NCI-H1048 (cell line): ENCODE data around the gene MMP1.
"Not testable (repeated sequence)": the region's sequence is repeated elsewhere in the genome, so short reads cannot be mapped to it uniquely, and the experiment has no call there.

Experiments used
- DNase-seq: peaks from one replicate; lab custom pipeline; 2025; lab: John Stamatoyannopoulos, UW

MMP1 gene

DNA sequence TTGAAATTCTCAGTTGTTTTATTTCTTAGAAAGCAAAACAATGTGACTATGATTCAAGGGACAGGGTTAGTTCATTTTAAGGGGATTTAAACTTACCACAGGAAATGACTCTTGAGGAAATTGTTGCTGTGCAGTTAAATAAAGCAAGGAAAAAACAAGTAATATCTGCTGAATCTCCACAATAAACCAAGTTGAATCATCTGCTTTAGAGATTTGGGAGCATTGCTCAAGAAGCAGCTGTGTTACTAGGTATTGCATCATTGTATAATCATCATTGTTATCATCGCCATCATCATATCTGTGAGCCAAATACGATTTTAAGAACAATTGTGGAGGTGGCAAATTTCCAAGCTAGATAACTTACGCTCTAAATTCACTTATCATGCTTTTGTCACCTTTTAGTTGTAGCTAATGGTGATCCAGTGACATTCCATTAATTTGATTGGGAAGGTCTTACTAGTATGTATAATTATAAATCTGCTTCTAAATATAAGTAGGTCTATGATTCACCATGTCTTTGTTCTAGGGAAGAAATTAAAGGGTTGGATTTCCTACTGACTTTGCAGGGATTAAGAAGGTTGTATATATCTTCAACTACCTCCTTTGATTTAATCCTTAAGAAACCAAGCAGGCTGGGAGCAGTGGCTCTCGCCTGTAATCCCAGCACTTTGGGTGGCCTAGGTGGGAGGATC lies 37.5 kb downstream of the MMP1 start:
- no peak for DNase-seq

DNA sequence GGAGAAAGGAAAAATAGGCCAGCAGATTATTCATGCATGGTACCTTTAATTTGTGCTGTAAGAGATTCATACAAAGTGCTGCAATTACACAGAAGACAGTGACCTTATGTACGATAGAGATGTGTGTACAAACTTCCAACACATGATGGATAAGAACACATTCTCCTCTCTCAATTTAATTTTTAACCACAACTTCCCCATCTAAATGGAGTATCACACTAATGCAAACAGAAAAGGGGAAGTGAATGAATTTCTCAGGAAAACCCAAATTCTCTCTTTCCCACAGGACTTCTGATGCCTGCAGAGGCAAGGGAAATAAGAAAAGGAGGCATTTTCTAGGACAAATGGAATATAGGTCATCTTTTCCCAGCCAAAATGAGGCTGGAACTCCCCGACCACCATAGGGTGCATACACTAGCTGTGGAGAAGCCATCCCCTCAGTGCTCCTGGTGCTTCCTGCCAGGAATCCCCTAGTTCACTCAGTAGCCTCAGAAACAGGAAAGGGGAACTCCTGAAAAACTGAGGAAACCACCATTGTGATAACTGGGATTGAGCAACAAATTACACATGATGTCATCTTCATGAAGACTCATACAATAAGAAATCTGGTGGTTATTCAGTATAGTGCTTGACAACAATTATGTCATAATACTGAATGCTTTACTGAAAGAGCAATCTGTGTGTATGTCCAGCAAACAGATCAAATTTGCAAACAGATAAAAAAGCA lies 40.0 kb downstream of the MMP1 start:
- no peak for DNase-seq

DNA sequence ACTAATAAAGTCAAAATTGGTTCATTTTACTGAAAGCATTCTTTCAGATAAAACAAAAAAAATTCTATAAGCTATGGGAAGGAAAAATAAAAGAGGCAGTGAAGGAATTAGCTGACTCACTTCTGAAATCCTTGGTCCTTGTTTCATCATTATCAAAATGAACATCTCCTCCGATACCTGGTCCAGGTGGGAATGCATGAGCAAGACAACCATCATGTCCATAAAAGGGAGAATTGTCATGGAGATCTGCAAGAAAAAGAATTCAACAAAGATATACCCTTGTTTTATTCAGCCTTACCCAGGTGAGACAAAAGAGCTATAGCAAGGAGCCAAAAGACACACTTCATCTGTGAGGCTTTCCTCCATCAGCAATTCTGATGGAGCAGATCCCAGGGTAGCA lies 44.7 kb downstream of the MMP1 start:
- no peak for DNase-seq

DNA sequence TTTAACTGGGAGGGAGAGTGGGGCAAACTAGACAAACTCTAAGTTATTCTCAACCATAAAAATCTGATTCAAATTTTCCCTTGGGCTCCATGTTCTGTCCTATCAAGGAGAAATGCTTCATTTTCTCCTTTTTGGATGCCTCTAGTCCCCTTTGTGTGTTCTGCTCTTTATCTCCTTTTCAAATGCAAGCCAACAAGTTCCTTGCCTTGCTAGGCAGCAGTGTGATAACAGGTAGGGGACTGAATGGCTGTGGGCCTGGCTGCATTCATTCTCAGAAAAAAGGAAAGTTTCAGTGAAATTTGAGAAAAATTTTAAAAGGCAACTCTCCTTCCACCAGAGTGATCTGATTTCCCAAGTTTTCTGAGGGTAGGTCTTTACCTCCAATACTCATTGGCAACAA lies 46.3 kb downstream of the MMP1 start:
- DNase-seq, result no peak

DNA sequence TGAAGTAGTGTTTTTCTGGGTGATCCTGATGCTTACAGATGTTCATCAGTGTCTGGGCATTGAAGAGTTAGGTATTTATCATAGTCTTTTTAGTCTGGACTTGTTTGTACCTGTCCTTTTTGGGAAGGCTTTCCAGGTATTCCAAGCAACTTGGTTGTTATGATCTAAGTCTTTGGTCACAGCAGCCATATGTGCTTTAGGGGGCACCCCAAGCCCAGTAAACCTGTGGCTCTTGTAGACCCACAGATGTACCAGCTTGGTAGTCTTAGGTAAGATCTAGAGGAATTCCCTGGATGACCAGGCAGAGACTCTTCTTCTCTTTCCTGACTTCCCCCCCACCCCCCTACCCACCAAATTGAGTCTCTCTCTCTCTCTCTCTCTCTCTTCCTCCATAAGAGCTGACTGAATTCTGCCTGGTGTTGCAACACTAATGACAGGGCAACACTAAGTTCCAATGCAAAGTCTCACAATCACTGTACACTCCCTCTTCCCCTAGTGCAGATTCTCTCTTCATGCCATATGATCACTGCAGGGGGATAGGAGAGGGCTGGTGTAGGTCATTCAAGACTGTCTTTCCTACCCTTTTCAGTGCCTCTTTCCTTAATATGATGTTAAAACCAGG lies 48.7 kb downstream of the MMP1 start:
- no peak for DNase-seq

DNA sequence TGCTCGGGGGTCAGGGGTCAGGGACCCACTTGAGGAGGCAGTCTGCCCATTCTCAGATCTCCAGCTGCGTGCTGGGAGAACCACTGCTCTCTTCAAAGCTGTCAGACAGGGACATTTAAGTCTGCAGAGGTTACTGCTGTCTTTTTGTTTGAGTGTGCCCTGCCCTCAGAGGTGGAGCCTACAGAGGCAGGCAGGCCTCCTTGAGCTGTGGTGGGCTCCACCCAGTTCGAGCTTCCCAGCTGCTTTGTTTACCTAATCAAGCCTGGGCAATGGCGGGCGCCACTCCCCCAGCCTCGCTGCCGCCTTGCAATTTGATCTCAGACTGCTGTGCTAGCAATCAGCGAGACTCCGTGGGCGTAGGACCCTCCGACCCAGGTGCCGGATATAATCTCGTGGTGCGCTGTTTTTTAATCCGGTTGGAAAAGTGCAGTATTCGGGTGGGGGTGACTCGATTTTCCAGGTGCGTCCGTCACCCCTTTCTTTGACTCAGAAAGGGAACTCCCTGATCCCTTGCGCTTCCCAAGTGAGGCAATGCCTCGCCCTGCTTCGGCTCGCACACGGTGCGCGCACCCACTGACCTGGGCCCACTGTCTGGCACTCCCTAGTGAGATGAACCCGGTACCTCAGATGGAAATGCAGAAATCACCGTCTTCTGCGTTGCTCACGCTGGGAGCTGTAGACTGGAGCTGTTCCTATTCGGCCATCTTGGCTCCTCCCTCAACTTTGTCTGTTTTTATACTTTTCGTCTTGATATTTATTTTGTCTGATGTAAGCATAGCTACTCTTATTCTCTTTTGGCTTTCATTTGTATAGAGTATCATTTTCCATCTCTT lies 51.0 kb downstream of the MMP1 start:
- not testable (repeated sequence) for DNase-seq
